ENCODE data around the gene AFF2. TPM values are rescaled to one million over a fixed set of nuclear protein-coding genes. Genes with fewer than 3 reads are reported as not detected.

AFF2 gene
- total and polyA plus RNA-seq, 7 donors = 0.01 to 0.32 (median 0.11) TPM; not detected in 1

GRCh38 chrX:148601034-148601433 is 100.6 kb downstream of the AFF2 start:
- Histone ChIP-seq H3K4me3 (no peak overlapping the region), H3K9me3 (no peaks in the 10 kb centered on the region), H3K4me1 (no peaks in the 10 kb centered on the region)

DNA sequence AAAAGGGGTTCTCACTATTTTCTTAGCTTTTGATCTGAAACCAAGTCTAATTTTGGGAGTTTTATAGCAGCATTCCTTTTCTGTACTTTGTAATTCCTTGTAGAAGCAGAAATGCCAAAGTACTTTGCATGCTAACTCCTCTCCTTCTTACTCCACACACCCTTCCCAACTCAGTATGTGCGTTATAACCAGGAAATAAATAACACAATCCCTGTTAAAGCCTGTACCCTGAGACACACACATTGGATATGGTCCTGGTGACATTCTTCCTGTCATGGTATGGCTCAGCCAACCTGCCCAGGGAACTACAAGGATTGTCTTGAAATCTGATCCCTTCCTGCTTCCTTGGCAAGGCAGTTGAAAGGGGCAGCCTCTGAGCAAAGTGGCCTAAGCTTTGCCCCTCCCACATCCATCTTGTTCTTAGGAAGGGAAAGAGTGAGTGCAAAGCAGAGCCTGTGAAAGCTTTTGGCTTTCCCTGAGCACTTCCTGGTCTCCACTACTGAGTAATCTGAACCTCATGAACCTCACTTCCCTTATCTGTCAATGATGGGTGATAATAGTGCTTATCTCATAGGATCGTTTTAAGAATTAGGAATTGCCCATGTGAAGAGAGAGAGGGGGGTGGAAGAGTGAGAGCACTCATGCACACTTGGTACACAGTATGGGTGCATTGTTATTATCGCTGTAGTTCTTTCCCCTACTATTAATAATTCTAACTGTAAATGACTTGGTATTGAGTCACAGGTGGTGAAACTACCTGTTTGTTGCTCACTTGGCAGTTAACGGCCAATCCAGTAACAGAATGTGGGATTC is 109.3 kb downstream of the AFF2 start:
- DNase-seq (no peak), ATAC-seq (no peak)
- 49 to 61% (median 60%) methylated on average over 4 of the region's 4 CpGs for WGBS, 3 donors
- H3K4me3 ChIP-seq = no peak overlapping the region
- no peak for TF ChIP-seq CTCF (IDR thresholded peaks at IDR 0.05)
- no peaks in the 10 kb centered on the region for H3K27me3 ChIP-seq (ENCODE audit: insufficient read depth in 3 of 3, low read length in 2 of 3)
- H3K9me3 ChIP-seq = no peaks in the 10 kb centered on the region
- H3K4me1 ChIP-seq = no peaks in the 10 kb centered on the region
- intact Hi-C loops (cut with DNase I) = no loop called here
- no peaks in the 10 kb centered on the region for H3K36me3 ChIP-seq (ENCODE audit: insufficient read depth in 1 of 2, low read depth in 1 of 2)
- no peak overlapping the region for H3K27ac ChIP-seq

More at GRCh38 chrX:148601034-148601433, 100.6 kb downstream of the AFF2 start:
- ATAC-seq (no peak), DNase-seq (no peak)
- Histone ChIP-seq H3K27me3 (ENCODE audit: insufficient read depth in 3 of 3, low read length in 2 of 3) (no peaks in the 10 kb centered on the region), H3K36me3 (ENCODE audit: insufficient read depth in 1 of 2, low read depth in 1 of 2) (no peaks in the 10 kb centered on the region), H3K27ac (no peak overlapping the region)
- intact Hi-C loops (cut with DNase I) = no loop called here
- 51 to 72% (median 68%) methylated on average over 4 of the region's 4 CpGs for WGBS, 3 donors
- TF ChIP-seq CTCF (IDR thresholded peaks at IDR 0.05) = no peak

- Histone ChIP-seq H3K27me3 (ENCODE audit: insufficient read depth in 3 of 3, low read length in 2 of 3) (no peaks in the 10 kb centered on the region), H3K36me3 (ENCODE audit: insufficient read depth in 1 of 2, low read depth in 1 of 2) (no peaks in the 10 kb centered on the region), H3K9me3 (no peaks in the 10 kb centered on the region), H3K4me3 (no peak overlapping the region), H3K27ac (no peak overlapping the region), H3K4me1 (no peaks in the 10 kb centered on the region)
- ATAC-seq (no peak), DNase-seq (no peak)
- 61 to 76% (median 65%) methylated on average over 3 of the region's 3 CpGs for WGBS, 3 donors
- no peak for TF ChIP-seq CTCF (IDR thresholded peaks at IDR 0.05)
- intact Hi-C loops (cut with DNase I) = no loop called here
These were observed 109.9 kb downstream of the AFF2 start for GRCh38 chrX:148610328-148610698.

GRCh38 chrX:148611993-148612392 is 111.6 kb downstream of the AFF2 start:
- no peak overlapping the region for H3K27ac ChIP-seq
- no peaks in the 10 kb centered on the region for H3K36me3 ChIP-seq (ENCODE audit: insufficient read depth in 1 of 2, low read depth in 1 of 2)
- no peaks in the 10 kb centered on the region for H3K27me3 ChIP-seq (ENCODE audit: insufficient read depth in 3 of 3, low read length in 2 of 3)
- intact Hi-C loops (cut with DNase I) = no loop called here
- no peaks in the 10 kb centered on the region for H3K4me1 ChIP-seq
- H3K9me3 ChIP-seq = no peaks in the 10 kb centered on the region
- DNase-seq (no peak), ATAC-seq (no peak)
- WGBS, 3 donors = 59 to 79% (median 75%) methylated on average over 2 of the region's 2 CpGs
- H3K4me3 ChIP-seq = no peak overlapping the region
- TF ChIP-seq CTCF (IDR thresholded peaks at IDR 0.05) = no peak

DNA sequence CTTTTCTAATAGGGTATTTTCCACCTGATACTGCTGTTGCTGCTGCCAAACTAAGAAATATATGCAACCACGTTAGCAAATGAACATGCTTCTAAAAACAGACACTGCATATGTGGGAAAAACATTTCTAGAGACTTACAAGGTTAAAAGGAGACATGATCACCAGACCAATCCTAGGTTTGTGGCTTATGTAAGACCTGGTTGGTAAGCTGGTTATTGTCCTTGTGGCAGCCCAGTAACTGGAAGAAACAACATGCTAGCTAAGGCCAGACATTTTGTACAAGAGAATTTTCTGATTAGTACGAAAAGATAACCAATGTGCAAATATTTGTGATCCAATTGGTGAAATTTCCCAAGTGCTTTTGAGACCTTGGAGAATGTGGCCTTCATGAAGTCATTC is 112.0 kb downstream of the AFF2 start:
- Histone ChIP-seq H3K36me3 (ENCODE audit: insufficient read depth in 1 of 2, low read depth in 1 of 2) (no peaks in the 10 kb centered on the region), H3K9me3 (no peaks in the 10 kb centered on the region), H3K27me3 (ENCODE audit: insufficient read depth in 3 of 3, low read length in 2 of 3) (no peaks in the 10 kb centered on the region), H3K4me3 (no peak overlapping the region), H3K4me1 (no peaks in the 10 kb centered on the region), H3K27ac (no peak overlapping the region)
- no peak for TF ChIP-seq CTCF (IDR thresholded peaks at IDR 0.05)
- intact Hi-C loops (cut with DNase I) = no loop called here
- no peak for ATAC-seq
- WGBS, 3 donors = 35 to 62% (median 47%) methylated on average over 2 of the region's 2 CpGs
- no peak for DNase-seq

Measured in psoas muscle (tissue), 8 donors.